Uterus (tissue), 2 donors: Measurements from ENCODE around the gene ASTN2.

Experiments used
- CTCF ChIP-seq, 4 experiments: fragments of 200-600 bp in 2 of 4; fragments of 450-650 bp in 2 of 4; sonication (generic) in 2 of 4; IDR thresholded peaks; one replicate each; pipeline ENCODE4 v1.5.1; 2016 to 2019; ENCODE audit warnings: antibody characterized with exemption in 4 of 4, mild to moderate bottlenecking in 2 of 4, moderate library complexity in 1 of 4
- POLR2A ChIP-seq, 2 donors: fragments of 450-650 bp; IDR thresholded peaks; one replicate each; pipeline ENCODE4 v1.6.1; 2016; ENCODE audit warnings: antibody characterized with exemption in 2 of 2, mild to moderate bottlenecking in 1 of 2, moderate library complexity in 1 of 2

GRCh38 chr9:117451311-117451710 is 36.5 kb upstream of the ASTN2 start:
- TF ChIP-seq POLR2A (IDR thresholded peaks at IDR 0.05) (no peak), CTCF (IDR thresholded peaks at IDR 0.05) (no peak)
